Measurements from ENCODE around the gene SIVA1.
A peak's percentile ranks its signal among the peaks of the same experiment; 100 is the strongest.
"Not testable (repeated sequence)": the region's sequence is repeated elsewhere in the genome, so short reads cannot be mapped to it uniquely, and the experiment has no call there.

SIVA1 gene

GRCh38 chr14:104749111-104749649, 3.8 kb upstream of the SIVA1 start:
- Histone ChIP-seq H3K4me1 (ENCODE audit: insufficient read depth, low read length) (no peaks in the 10 kb centered on the region), H3K27me3 (ENCODE audit: insufficient read depth, low read length) (no peaks in the 10 kb centered on the region), H3K9ac (ENCODE audit: low read depth, low read length) (no peak overlapping the region), H3K36me3 (ENCODE audit: insufficient read depth, low read depth, low read length) (no peaks in the 10 kb centered on the region), H3K27ac (ENCODE audit: low read length) (no peak overlapping the region), H3K4me3 (ENCODE audit: low read length) (no peak overlapping the region), H3K9me3 (ENCODE audit: insufficient read depth, low read depth, low read length) (peaks cover 11% of the 10 kb centered on the region)

- H3K4me1 ChIP-seq (ENCODE audit: insufficient read depth, low read length): no peaks in the 10 kb centered on the region
- no peak overlapping the region for H3K27ac ChIP-seq (ENCODE audit: low read length)
- H3K27me3 ChIP-seq (ENCODE audit: insufficient read depth, low read length): no peaks in the 10 kb centered on the region
- no peak overlapping the region for H3K9ac ChIP-seq (ENCODE audit: low read depth, low read length)
- H3K4me3 ChIP-seq (ENCODE audit: low read length): no peak overlapping the region
- peaks cover under 1% of the 10 kb centered on the region; the same call in 1 of the 2 replicates for H3K36me3 ChIP-seq (ENCODE audit: insufficient read depth, low read depth, low read length)
- H3K9me3 ChIP-seq (ENCODE audit: insufficient read depth, low read depth, low read length): peaks cover 11% of the 10 kb centered on the region
Measured at GRCh38 chr14:104750056-104750752, 2.7 kb upstream of the SIVA1 start.

DNA sequence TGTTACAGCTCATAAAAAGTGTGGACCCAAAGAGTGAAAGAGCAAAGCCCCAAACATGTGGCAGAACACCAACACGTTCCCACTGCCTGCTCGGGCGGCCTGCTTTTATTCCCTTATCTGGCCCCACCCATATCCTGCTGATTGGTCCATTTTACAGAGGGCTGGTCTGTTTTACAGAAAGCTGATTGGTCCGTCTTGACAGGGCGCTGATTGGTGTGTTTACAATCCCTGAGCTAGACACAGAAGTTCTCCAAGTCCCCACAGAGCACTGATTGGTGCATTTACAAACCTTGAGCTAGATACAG, 2.2 kb upstream of the SIVA1 start:
- H3K27me3 ChIP-seq (ENCODE audit: insufficient read depth, low read length); H3K36me3 ChIP-seq (ENCODE audit: insufficient read depth, low read depth, low read length); H3K4me3 ChIP-seq (ENCODE audit: low read length); H3K27ac ChIP-seq (ENCODE audit: low read length); H3K9ac ChIP-seq (ENCODE audit: low read depth, low read length); H3K4me1 ChIP-seq (ENCODE audit: insufficient read depth, low read length): not testable (repeated sequence)
- H3K9me3 ChIP-seq (ENCODE audit: insufficient read depth, low read depth, low read length): peaks cover 11% of the 10 kb centered on the region

GRCh38 chr14:104751539-104752422, 1.2 kb upstream of the SIVA1 start:
- Histone ChIP-seq H3K27ac (ENCODE audit: low read length) (no peak overlapping the region), H3K9me3 (ENCODE audit: insufficient read depth, low read depth, low read length) (peaks cover 11% of the 10 kb centered on the region), H3K36me3 (ENCODE audit: insufficient read depth, low read depth, low read length) (peaks cover 16% of the 10 kb centered on the region), H3K9ac (ENCODE audit: low read depth, low read length) (peak overlapping the region; percentile 86; the same call in 1 of the 2 replicates), H3K4me3 (ENCODE audit: low read length) (peak overlapping the region; percentile 75), H3K27me3 (ENCODE audit: insufficient read depth, low read length) (no peaks in the 10 kb centered on the region), H3K4me1 (ENCODE audit: insufficient read depth, low read length) (no peaks in the 10 kb centered on the region)

DNA sequence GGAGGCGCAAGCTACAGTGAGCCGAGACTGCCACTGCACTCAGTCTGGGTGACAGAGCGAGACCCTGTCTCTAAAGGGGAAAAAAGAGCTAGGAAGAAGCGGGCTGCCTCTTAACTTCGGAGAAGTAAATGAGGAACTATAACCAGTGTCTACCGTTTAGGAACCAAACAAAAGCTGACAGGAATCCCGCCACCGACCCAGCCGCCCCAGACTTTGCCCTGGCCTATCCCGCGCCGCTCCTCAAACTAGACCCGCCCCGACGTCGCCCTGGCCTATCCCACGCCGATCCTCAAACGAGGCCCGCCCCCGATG, 568 bp upstream of the SIVA1 start:
- peak overlapping the region; percentile 75 for H3K4me3 ChIP-seq (ENCODE audit: low read length)
- peak overlapping the region; percentile 86; the same call in 1 of the 2 replicates for H3K9ac ChIP-seq (ENCODE audit: low read depth, low read length)
- H3K36me3 ChIP-seq (ENCODE audit: insufficient read depth, low read depth, low read length): peaks cover 22% of the 10 kb centered on the region
- H3K27me3 ChIP-seq (ENCODE audit: insufficient read depth, low read length): no peaks in the 10 kb centered on the region
- no peak overlapping the region for H3K27ac ChIP-seq (ENCODE audit: low read length)
- H3K9me3 ChIP-seq (ENCODE audit: insufficient read depth, low read depth, low read length): peaks cover 11% of the 10 kb centered on the region
- no peaks in the 10 kb centered on the region for H3K4me1 ChIP-seq (ENCODE audit: insufficient read depth, low read length)

DNA sequence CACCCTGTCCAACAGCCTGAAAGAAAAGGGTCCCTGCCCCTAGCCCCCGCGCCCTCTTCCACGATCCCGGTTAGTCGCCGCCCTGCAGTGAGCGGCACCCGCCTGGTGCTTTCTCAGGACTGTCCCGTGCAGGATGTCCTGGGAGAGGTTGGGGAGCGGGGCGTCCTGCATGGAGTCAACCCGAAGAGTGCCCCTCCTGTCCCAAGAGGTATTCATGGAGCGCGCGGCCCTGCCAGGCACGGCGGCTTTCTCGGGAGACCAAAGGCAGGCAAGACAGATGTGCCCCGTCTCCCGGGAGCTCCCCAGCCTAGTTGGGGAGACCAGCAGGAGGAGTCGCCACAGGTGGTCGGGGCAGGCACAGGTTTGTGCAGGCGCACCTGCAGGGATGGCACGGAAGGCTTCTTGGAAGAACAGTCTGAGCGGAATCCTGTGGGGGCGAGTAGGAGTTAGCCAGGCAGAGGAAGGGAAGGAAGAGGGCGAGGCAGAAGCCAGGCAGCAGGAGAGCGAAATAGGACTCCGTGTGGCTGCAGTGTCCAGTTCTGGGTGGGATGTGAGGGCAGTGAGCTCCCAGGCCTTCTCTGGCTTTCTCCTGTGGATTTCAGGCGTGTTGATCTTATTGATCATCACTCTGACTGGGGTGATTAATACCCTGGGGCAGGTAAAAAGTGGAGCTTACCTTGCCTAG, 723 bp downstream of the SIVA1 start:
- H3K36me3 ChIP-seq (ENCODE audit: insufficient read depth, low read depth, low read length): peaks cover 34% of the 10 kb centered on the region
- no peaks in the 10 kb centered on the region for H3K4me1 ChIP-seq (ENCODE audit: insufficient read depth, low read length)

GRCh38 chr14:104754213-104754851, 1.4 kb downstream of the SIVA1 start:
- Histone ChIP-seq H3K4me1 (ENCODE audit: insufficient read depth, low read length) (no peaks in the 10 kb centered on the region), H3K4me3 (ENCODE audit: low read length) (peak overlapping the region; percentile 87), H3K27ac (ENCODE audit: low read length) (no peak overlapping the region), H3K9ac (ENCODE audit: low read depth, low read length) (peak overlapping the region; percentile 93), H3K36me3 (ENCODE audit: insufficient read depth, low read depth, low read length) (peaks cover 41% of the 10 kb centered on the region), H3K27me3 (ENCODE audit: insufficient read depth, low read length) (no peaks in the 10 kb centered on the region), H3K9me3 (ENCODE audit: insufficient read depth, low read depth, low read length) (peaks cover 11% of the 10 kb centered on the region)

More for the DNA sequence above, 723 bp downstream of the SIVA1 start:
- H3K4me3 ChIP-seq (ENCODE audit: low read length): peak overlapping the region; percentile 87
- peak overlapping the region; percentile 93 for H3K9ac ChIP-seq (ENCODE audit: low read depth, low read length)
- no peaks in the 10 kb centered on the region for H3K27me3 ChIP-seq (ENCODE audit: insufficient read depth, low read length)
- peak overlapping the region; percentile 83 for H3K27ac ChIP-seq (ENCODE audit: low read length)
- peaks cover 11% of the 10 kb centered on the region for H3K9me3 ChIP-seq (ENCODE audit: insufficient read depth, low read depth, low read length)

DNA sequence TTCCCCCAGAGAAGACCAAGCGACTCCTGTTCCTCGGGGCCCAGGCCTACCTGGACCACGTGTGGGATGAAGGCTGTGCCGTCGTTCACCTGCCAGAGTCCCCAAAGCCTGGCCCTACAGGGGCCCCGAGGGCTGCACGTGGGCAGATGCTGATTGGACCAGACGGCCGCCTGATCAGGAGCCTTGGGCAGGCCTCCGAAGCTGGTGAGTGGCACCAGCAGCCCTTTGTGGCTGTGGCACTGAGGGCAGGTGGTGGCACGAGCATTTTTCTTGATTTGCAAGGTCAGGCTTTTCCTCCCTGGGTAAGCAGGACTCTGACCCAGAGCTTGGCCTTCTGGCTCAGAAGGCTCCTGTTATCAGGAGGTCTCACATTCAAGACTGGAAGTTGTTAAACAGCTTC, 2.7 kb downstream of the SIVA1 start:
- Histone ChIP-seq H3K9me3 (ENCODE audit: insufficient read depth, low read depth, low read length) (peaks cover 2% of the 10 kb centered on the region; the same call in 1 of the 2 replicates), H3K27ac (ENCODE audit: low read length) (no peak overlapping the region), H3K27me3 (ENCODE audit: insufficient read depth, low read length) (no peaks in the 10 kb centered on the region), H3K9ac (ENCODE audit: low read depth, low read length) (no peak overlapping the region), H3K4me1 (ENCODE audit: insufficient read depth, low read length) (no peaks in the 10 kb centered on the region), H3K4me3 (ENCODE audit: low read length) (no peak overlapping the region), H3K36me3 (ENCODE audit: insufficient read depth, low read depth, low read length) (peaks cover 48% of the 10 kb centered on the region)

DNA sequence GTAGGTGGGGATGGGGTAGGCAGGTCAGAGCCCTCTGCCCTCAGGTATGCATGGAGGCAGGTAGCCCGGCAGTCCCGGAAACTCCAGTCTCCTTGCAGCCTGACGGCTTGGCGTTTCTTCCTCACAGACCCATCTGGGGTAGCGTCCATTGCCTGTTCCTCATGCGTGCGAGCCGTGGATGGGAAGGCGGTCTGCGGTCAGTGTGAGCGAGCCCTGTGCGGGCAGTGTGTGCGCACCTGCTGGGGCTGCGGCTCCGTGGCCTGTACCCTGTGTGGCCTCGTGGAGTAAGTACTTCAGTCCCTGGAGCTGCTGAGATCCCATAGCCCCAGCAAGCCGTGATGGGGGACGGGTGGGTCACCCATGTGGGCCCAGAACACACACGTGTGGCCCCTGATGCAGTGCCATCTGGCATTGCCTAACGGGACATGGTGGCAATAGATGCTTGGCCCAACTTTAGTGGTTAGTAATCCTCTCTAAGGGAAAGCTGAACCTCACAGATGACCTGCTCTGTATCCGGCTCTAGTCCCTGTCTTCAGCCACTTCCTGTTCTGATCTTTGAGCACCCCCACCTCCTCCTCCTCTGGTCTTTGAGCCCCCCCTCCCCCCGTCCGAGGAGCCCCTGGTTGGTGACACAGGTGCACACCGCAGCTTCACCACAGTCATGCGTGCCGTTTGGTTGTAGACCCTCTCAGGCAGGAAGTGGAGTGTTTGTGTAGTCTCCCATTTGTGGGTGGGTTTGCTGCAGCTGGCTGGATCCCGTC, 3.7 kb downstream of the SIVA1 start:
- peaks cover 53% of the 10 kb centered on the region for H3K36me3 ChIP-seq (ENCODE audit: insufficient read depth, low read depth, low read length)
- H3K4me3 ChIP-seq (ENCODE audit: low read length): no peak overlapping the region
- no peaks in the 10 kb centered on the region for H3K9me3 ChIP-seq (ENCODE audit: insufficient read depth, low read depth, low read length)
- H3K27ac ChIP-seq (ENCODE audit: low read length): no peak overlapping the region
- H3K4me1 ChIP-seq (ENCODE audit: insufficient read depth, low read length): no peaks in the 10 kb centered on the region
- H3K9ac ChIP-seq (ENCODE audit: low read depth, low read length): no peak overlapping the region
- H3K27me3 ChIP-seq (ENCODE audit: insufficient read depth, low read length): no peaks in the 10 kb centered on the region

GRCh38 chr14:104757238-104757585, 4.3 kb downstream of the SIVA1 start:
- Histone ChIP-seq H3K4me1 (ENCODE audit: insufficient read depth, low read length) (no peaks in the 10 kb centered on the region), H3K36me3 (ENCODE audit: insufficient read depth, low read depth, low read length) (peaks cover 58% of the 10 kb centered on the region), H3K27me3 (ENCODE audit: insufficient read depth, low read length) (no peaks in the 10 kb centered on the region), H3K4me3 (ENCODE audit: low read length) (no peak overlapping the region), H3K9me3 (ENCODE audit: insufficient read depth, low read depth, low read length) (no peaks in the 10 kb centered on the region), H3K27ac (ENCODE audit: low read length) (no peak overlapping the region), H3K9ac (ENCODE audit: low read depth, low read length) (no peak overlapping the region)

Data from iPS-20b (cell line).